ENCODE measurements around the gene DCDC2C. TPM values are rescaled to one million over a fixed set of nuclear protein-coding genes. Genes with fewer than 3 reads are reported as not detected.

The DCDC2C gene
- total and polyA plus RNA-seq, 9 of the 15 experiments (the other 6 are each of a cell fraction or from before 2014, with no cell fraction given): not detected

DNA sequence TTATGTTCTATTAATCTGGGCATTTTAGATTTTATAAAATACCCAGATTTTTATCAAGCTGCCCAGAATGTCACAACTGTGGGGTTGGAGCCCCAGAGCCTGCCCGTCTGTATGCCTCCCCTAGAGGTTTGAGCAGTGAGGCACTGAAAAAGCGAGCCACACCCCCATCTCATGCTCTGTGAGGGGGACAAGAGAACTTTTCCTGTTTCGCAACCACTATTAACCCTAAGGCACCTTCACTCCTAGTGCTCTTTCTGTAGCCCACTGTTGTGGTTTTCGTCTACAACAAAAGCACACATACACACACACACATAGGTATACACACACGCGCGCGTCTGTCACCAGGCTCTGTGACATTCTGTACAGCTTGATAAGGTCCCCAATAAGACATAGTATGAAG, 38.0 kb downstream of the DCDC2C start (continued):
- TF ChIP-seq ZBTB17 (CRISPR knock-in tag; IDR thresholded peaks at IDR 0.05) (no peak), CBX2 (IDR thresholded peaks at IDR 0.05; ENCODE audit: insufficient read depth, low read length, poor library complexity, severe bottlenecking) (no peak), TAF7 (tag; IDR thresholded peaks at IDR 0.05) (no peak), SAFB2 (IDR thresholded peaks at IDR 0.05; ENCODE audit: borderline replicate concordance, low read depth, low read length, severe bottlenecking) (no peak), LEF1 (IDR thresholded peaks at IDR 0.05) (no peak), ZNF146 (CRISPR knock-in tag; IDR thresholded peaks at IDR 0.05; ENCODE audit: unreplicated experiment) (no peak), ZFP1 (CRISPR knock-in tag; IDR thresholded peaks at IDR 0.05) (no peak), NFATC3 (IDR thresholded peaks at IDR 0.05) (no peak), ILF3 (IDR thresholded peaks at IDR 0.05; ENCODE audit: borderline replicate concordance) (no peak), GATAD2B (IDR thresholded peaks at IDR 0.05; ENCODE audit: borderline replicate concordance) (no peak)
- TF ChIP-seq, protein P1, sequence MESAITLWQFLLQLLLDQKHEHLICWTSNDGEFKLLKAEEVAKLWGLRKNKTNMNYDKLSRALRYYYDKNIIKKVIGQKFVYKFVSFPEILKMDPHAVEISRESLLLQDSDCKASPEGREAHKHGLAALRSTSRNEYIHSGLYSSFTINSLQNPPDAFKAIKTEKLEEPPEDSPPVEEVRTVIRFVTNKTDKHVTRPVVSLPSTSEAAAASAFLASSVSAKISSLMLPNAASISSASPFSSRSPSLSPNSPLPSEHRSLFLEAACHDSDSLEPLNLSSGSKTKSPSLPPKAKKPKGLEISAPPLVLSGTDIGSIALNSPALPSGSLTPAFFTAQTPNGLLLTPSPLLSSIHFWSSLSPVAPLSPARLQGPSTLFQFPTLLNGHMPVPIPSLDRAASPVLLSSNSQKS (CRISPR knock-in tag; IDR thresholded peaks at IDR 0.05): no peak
- TF ChIP-seq, protein P2, sequence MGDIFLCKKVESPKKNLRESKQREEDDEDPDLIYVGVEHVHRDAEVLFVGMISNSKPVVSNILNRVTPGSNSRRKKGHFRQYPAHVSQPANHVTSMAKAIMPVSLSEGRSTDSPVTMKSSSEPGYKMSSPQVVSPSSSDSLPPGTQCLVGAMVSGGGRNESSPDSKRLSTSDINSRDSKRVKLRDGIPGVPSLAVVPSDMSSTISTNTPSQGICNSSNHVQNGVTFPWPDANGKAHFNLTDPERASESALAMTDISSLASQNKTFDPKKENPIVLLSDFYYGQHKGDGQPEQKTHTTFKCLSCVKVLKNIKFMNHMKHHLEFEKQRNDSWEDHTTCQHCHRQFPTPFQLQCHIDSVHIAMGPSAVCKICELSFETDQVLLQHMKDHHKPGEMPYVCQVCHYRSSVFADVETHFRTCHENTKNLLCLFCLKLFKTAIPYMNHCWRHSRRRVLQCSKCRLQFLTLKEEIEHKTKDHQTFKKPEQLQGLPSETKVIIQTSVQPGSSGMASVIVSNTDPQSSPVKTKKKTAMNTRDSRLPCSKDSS (IDR thresholded peaks at IDR 0.05; ENCODE audit: low read depth, partially characterized antibody): no peak
- TF ChIP-seq, protein P3, sequence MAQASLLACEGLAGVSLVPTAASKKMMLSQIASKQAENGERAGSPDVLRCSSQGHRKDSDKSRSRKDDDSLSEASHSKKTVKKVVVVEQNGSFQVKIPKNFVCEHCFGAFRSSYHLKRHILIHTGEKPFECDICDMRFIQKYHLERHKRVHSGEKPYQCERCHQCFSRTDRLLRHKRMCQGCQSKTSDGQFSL (CRISPR knock-in tag; IDR thresholded peaks at IDR 0.05): no peak
- TF ChIP-seq, protein P3 (tag; IDR thresholded peaks at IDR 0.05): no peak
- TF ChIP-seq, protein P4, sequence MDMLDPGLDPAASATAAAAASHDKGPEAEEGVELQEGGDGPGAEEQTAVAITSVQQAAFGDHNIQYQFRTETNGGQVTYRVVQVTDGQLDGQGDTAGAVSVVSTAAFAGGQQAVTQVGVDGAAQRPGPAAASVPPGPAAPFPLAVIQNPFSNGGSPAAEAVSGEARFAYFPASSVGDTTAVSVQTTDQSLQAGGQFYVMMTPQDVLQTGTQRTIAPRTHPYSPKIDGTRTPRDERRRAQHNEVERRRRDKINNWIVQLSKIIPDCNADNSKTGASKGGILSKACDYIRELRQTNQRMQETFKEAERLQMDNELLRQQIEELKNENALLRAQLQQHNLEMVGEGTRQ (CRISPR knock-in tag; IDR thresholded peaks at IDR 0.05): no peak
- TF ChIP-seq, protein P5, sequence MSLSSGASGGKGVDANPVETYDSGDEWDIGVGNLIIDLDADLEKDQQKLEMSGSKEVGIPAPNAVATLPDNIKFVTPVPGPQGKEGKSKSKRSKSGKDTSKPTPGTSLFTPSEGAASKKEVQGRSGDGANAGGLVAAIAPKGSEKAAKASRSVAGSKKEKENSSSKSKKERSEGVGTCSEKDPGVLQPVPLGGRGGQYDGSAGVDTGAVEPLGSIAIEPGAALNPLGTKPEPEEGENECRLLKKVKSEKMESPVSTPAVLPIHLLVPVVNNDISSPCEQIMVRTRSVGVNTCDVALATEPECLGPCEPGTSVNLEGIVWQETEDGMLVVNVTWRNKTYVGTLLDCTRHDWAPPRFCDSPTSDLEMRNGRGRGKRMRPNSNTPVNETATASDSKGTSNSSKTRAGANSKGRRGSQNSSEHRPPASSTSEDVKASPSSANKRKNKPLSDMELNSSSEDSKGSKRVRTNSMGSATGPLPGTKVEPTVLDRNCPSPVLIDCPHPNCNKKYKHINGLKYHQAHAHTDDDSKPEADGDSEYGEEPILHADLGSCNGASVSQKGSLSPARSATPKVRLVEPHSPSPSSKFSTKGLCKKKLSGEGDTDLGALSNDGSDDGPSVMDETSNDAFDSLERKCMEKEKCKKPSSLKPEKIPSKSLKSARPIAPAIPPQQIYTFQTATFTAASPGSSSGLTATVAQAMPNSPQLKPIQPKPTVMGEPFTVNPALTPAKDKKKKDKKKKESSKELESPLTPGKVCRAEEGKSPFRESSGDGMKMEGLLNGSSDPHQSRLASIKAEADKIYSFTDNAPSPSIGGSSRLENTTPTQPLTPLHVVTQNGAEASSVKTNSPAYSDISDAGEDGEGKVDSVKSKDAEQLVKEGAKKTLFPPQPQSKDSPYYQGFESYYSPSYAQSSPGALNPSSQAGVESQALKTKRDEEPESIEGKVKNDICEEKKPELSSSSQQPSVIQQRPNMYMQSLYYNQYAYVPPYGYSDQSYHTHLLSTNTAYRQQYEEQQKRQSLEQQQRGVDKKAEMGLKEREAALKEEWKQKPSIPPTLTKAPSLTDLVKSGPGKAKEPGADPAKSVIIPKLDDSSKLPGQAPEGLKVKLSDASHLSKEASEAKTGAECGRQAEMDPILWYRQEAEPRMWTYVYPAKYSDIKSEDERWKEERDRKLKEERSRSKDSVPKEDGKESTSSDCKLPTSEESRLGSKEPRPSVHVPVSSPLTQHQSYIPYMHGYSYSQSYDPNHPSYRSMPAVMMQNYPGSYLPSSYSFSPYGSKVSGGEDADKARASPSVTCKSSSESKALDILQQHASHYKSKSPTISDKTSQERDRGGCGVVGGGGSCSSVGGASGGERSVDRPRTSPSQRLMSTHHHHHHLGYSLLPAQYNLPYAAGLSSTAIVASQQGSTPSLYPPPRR (CRISPR knock-in tag; IDR thresholded peaks at IDR 0.05; ENCODE audit: borderline replicate concordance): no peak
- TF ChIP-seq, protein P6, sequence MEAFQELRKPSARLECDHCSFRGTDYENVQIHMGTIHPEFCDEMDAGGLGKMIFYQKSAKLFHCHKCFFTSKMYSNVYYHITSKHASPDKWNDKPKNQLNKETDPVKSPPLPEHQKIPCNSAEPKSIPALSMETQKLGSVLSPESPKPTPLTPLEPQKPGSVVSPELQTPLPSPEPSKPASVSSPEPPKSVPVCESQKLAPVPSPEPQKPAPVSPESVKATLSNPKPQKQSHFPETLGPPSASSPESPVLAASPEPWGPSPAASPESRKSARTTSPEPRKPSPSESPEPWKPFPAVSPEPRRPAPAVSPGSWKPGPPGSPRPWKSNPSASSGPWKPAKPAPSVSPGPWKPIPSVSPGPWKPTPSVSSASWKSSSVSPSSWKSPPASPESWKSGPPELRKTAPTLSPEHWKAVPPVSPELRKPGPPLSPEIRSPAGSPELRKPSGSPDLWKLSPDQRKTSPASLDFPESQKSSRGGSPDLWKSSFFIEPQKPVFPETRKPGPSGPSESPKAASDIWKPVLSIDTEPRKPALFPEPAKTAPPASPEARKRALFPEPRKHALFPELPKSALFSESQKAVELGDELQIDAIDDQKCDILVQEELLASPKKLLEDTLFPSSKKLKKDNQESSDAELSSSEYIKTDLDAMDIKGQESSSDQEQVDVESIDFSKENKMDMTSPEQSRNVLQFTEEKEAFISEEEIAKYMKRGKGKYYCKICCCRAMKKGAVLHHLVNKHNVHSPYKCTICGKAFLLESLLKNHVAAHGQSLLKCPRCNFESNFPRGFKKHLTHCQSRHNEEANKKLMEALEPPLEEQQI (IDR thresholded peaks at IDR 0.05): no peak
